Measurements from ENCODE around the gene TIGD7. TPM values are rescaled to one million over a fixed set of nuclear protein-coding genes. Genes with fewer than 3 reads are reported as not detected.

TIGD7 gene
- polyA plus RNA-seq, 2 of the 4 experiments (the other 2 are of a cell fraction) = 1.8 to 4.3 TPM

DNA sequence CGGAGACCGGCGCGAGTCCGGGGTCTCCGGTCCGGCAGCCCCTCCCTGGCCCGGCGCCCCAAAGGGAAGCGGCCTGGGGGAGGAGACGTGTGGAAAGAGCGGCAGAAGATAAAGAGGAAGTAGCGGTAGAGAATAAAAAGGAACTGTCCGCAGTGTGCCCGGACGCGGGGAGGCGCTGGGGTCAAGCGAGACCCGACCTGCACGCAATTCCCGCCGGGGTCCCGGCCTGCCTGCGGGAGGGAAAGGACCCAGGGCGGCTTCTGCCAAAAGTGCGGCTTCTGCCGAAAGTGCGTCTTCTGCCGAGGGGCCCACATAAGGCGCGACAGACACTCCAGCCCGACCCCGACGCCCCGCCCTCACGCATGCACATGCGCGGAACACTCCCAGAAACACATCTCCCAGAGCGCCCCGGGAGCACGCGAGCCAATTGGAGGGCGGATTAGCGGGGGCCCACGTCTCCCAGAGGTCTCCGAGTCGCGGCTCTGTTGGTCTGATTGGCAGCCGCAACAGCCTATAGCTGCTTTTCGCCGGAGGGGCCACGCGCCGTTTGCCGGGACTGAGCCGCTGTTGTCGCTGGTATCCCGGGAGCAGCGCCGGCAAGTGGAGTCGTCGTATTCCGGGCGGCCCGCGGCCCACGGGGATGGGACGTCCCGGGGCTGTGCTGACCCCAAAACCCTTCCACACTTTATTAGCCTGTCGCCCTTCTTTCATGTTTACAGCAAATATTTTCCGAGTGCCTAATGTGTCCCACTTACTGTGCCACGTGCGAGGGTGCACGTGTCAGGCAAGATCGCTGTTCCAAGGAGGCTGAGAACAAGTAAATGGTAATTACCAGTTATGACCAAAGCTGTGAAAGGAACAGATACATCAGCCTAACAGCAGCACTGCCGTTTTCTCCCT is 40.8 kb downstream of the TIGD7 start (continued):
- TF ChIP-seq EHF (CRISPR knock-in tag; IDR thresholded peaks at IDR 0.05) (0 out of 2 replicates have a peak, but pooled peaks have one; percentile 60), ZNF302 (CRISPR knock-in tag; IDR thresholded peaks at IDR 0.05) (no peak), ZC3H11A (IDR thresholded peaks at IDR 0.05) (no peak), FOXS1 (CRISPR knock-in tag; IDR thresholded peaks at IDR 0.05) (no peak), MAZ (IDR thresholded peaks at IDR 0.05; ENCODE audit: borderline replicate concordance, low read depth, low read length) (no peak), CBX2 (IDR thresholded peaks at IDR 0.05; ENCODE audit: borderline replicate concordance, low read depth) (no peak), HOXB13 (CRISPR knock-in tag; IDR thresholded peaks at IDR 0.05; ENCODE audit: low read depth) (peak; percentile 84), SMC3 (IDR thresholded peaks at IDR 0.05) (no peak), BHLHE40 (IDR thresholded peaks at IDR 0.05; ENCODE audit: low read depth, low read length) (no peak), HOXB5 (CRISPR knock-in tag; IDR thresholded peaks at IDR 0.05) (peak; percentile 48; the same call in 1 of the 2 replicates), CHD4 (IDR thresholded peaks at IDR 0.05; ENCODE audit: borderline replicate concordance) (no peak), RFX5 (IDR thresholded peaks at IDR 0.05) (no peak), PHF8 (IDR thresholded peaks at IDR 0.05; ENCODE audit: borderline replicate concordance, low read depth) (no peak), JUN (IDR thresholded peaks at IDR 0.05) (no peak), ZFP36 (IDR thresholded peaks at IDR 0.05; ENCODE audit: borderline replicate concordance, partially characterized antibody) (no peak), RAD21 (conservative IDR thresholded peaks at IDR 0.05 in 1 of 2, IDR thresholded peaks at IDR 0.05 in 1 of 2) (0 out of 5 replicates have a peak, but pooled peaks of 1 of the 2 experiments have one; percentile 19), SREBF2 (IDR thresholded peaks at IDR 0.05) (no peak), ESRRA (IDR thresholded peaks at IDR 0.05; ENCODE audit: borderline replicate concordance, low read length) (no peak), CEBPB (IDR thresholded peaks at IDR 0.05) (no peak), POLR2A (IDR thresholded peaks at IDR 0.05; ENCODE audit: low read length) (peak; percentile 24; the same call in 1 of the 2 replicates), NPAS2 (CRISPR knock-in tag; IDR thresholded peaks at IDR 0.05; ENCODE audit: borderline replicate concordance) (peak; percentile 74; the same call in 1 of the 2 replicates)
- TF ChIP-seq, protein P1, sequence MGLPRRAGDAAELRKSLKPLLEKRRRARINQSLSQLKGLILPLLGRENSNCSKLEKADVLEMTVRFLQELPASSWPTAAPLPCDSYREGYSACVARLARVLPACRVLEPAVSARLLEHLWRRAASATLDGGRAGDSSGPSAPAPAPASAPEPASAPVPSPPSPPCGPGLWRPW (IDR thresholded peaks at IDR 0.05) = no peak
- TF ChIP-seq, protein P2, sequence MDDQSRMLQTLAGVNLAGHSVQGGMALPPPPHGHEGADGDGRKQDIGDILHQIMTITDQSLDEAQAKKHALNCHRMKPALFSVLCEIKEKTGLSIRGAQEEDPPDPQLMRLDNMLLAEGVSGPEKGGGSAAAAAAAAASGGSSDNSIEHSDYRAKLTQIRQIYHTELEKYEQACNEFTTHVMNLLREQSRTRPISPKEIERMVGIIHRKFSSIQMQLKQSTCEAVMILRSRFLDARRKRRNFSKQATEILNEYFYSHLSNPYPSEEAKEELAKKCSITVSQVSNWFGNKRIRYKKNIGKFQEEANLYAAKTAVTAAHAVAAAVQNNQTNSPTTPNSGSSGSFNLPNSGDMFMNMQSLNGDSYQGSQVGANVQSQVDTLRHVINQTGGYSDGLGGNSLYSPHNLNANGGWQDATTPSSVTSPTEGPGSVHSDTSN (IDR thresholded peaks at IDR 0.05) = peak; percentile 88
- TF ChIP-seq, protein P3, sequence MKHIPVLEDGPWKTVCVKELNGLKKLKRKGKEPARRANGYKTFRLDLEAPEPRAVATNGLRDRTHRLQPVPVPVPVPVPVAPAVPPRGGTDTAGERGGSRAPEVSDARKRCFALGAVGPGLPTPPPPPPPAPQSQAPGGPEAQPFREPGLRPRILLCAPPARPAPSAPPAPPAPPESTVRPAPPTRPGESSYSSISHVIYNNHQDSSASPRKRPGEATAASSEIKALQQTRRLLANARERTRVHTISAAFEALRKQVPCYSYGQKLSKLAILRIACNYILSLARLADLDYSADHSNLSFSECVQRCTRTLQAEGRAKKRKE (CRISPR knock-in tag; IDR thresholded peaks at IDR 0.05; ENCODE audit: low read depth) = 0 out of 2 replicates have a peak, but pooled peaks have one; percentile 53
- TF ChIP-seq, protein P4, sequence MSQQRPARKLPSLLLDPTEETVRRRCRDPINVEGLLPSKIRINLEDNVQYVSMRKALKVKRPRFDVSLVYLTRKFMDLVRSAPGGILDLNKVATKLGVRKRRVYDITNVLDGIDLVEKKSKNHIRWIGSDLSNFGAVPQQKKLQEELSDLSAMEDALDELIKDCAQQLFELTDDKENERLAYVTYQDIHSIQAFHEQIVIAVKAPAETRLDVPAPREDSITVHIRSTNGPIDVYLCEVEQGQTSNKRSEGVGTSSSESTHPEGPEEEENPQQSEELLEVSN (IDR thresholded peaks at IDR 0.05; ENCODE audit: borderline replicate concordance, low read depth) = peak; percentile 89
- TF ChIP-seq, protein P5, sequence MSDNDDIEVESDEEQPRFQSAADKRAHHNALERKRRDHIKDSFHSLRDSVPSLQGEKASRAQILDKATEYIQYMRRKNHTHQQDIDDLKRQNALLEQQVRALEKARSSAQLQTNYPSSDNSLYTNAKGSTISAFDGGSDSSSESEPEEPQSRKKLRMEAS (IDR thresholded peaks at IDR 0.05) = peak; percentile 95
- TF ChIP-seq, protein P6, sequence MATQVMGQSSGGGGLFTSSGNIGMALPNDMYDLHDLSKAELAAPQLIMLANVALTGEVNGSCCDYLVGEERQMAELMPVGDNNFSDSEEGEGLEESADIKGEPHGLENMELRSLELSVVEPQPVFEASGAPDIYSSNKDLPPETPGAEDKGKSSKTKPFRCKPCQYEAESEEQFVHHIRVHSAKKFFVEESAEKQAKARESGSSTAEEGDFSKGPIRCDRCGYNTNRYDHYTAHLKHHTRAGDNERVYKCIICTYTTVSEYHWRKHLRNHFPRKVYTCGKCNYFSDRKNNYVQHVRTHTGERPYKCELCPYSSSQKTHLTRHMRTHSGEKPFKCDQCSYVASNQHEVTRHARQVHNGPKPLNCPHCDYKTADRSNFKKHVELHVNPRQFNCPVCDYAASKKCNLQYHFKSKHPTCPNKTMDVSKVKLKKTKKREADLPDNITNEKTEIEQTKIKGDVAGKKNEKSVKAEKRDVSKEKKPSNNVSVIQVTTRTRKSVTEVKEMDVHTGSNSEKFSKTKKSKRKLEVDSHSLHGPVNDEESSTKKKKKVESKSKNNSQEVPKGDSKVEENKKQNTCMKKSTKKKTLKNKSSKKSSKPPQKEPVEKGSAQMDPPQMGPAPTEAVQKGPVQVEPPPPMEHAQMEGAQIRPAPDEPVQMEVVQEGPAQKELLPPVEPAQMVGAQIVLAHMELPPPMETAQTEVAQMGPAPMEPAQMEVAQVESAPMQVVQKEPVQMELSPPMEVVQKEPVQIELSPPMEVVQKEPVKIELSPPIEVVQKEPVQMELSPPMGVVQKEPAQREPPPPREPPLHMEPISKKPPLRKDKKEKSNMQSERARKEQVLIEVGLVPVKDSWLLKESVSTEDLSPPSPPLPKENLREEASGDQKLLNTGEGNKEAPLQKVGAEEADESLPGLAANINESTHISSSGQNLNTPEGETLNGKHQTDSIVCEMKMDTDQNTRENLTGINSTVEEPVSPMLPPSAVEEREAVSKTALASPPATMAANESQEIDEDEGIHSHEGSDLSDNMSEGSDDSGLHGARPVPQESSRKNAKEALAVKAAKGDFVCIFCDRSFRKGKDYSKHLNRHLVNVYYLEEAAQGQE (IDR thresholded peaks at IDR 0.05) = no peak
